ENCODE measurements around the gene TCHP.

Gene TCHP

GRCh38 chr12:109958374-109958773 lies 58.3 kb downstream of the TCHP start:
- no peak overlapping the region for H3K4me2 ChIP-seq (ENCODE audit: insufficient read depth, low read length, poor library complexity, severe bottlenecking)
- H4K91ac ChIP-seq (ENCODE audit: low read depth, low read length, poor library complexity), result no peak overlapping the region
- no peak overlapping the region for H2AK5ac ChIP-seq (ENCODE audit: low read depth, low read length)
- no peaks in the 10 kb centered on the region for H3K4me1 ChIP-seq (ENCODE audit: control insufficient read depth in 2 of 2, insufficient read depth in 1 of 2, low read depth in 1 of 2, low read length in 2 of 2)
- H2AFZ ChIP-seq (ENCODE audit: low read length), result no peak overlapping the region
- H2BK12ac ChIP-seq (ENCODE audit: low read length), result no peak overlapping the region
- DNase-seq (ENCODE audit: low spot score), result no peak
- no peak overlapping the region for H2BK5ac ChIP-seq (ENCODE audit: low read length)
- H2BK120ac ChIP-seq (ENCODE audit: low read depth, low read length), result no peak overlapping the region
- peaks cover 0 to 2% of the 10 kb centered on the region in 2 donors for H3K9me3 ChIP-seq (replicated peaks in 1 of 2; ENCODE audit: control insufficient read depth in 2 of 2, insufficient read depth in 1 of 2, low read depth in 1 of 2, low read length in 2 of 2)
- no peaks in the 10 kb centered on the region for H3K79me1 ChIP-seq (ENCODE audit: low read depth, low read length)
- no CpG with 5 or more reads among the region's 7 CpGs for WGBS, 2 donors (ENCODE audit: extremely low coverage in 2 of 2, insufficient read length in 2 of 2, insufficient replicate concordance in 1 of 2)
- no peak overlapping the region for H3K27ac ChIP-seq (replicated peaks; ENCODE audit: low read length)
- no peak overlapping the region for H3K4ac ChIP-seq (ENCODE audit: low read length)
- H3K9ac ChIP-seq (ENCODE audit: low read depth, low read length, poor library complexity), result no peak overlapping the region
- H3K27me3 ChIP-seq (ENCODE audit: control insufficient read depth in 3 of 3, insufficient read depth in 3 of 3, low read depth in 1 of 3, low read length in 3 of 3), result no peaks in the 10 kb centered on the region
- H3K23ac ChIP-seq (ENCODE audit: low read depth, low read length, poor library complexity), result no peak overlapping the region
- no peak overlapping the region for H4K8ac ChIP-seq (ENCODE audit: low read depth, low read length)
- H2BK15ac ChIP-seq (ENCODE audit: low read length), result no peak overlapping the region
- H3K14ac ChIP-seq (ENCODE audit: low read length), result no peak overlapping the region
- H3K36me3 ChIP-seq (replicated peaks in 1 of 2; ENCODE audit: control insufficient read depth in 2 of 2, insufficient read depth in 2 of 2, low read length in 2 of 2), result peaks cover 9 to 72% of the 10 kb centered on the region in 2 donors
- H3K4me3 ChIP-seq (ENCODE audit: low read length in 2 of 2), result no peak overlapping the region
- no peak overlapping the region for H3K18ac ChIP-seq (ENCODE audit: low read length)

GRCh38 chr12:109959411-109960093 lies 59.5 kb downstream of the TCHP start:
- Histone ChIP-seq H3K4ac (ENCODE audit: low read length) (no peak overlapping the region), H2BK12ac (ENCODE audit: low read length) (no peak overlapping the region), H3K9me3 (replicated peaks in 1 of 2; ENCODE audit: control insufficient read depth in 2 of 2, insufficient read depth in 1 of 2, low read depth in 1 of 2, low read length in 2 of 2) (peaks cover 0 to 2% of the 10 kb centered on the region in 2 donors), H4K91ac (ENCODE audit: low read depth, low read length, poor library complexity) (no peak overlapping the region), H3K4me3 (ENCODE audit: low read length in 2 of 2) (no peak overlapping the region), H4K8ac (ENCODE audit: low read depth, low read length) (no peak overlapping the region), H3K27me3 (ENCODE audit: control insufficient read depth in 3 of 3, insufficient read depth in 3 of 3, low read depth in 1 of 3, low read length in 3 of 3) (no peaks in the 10 kb centered on the region), H3K23ac (ENCODE audit: low read depth, low read length, poor library complexity) (no peak overlapping the region), H3K18ac (ENCODE audit: low read length) (no peak overlapping the region), H2BK5ac (ENCODE audit: low read length) (no peak overlapping the region), H3K36me3 (replicated peaks in 1 of 2; ENCODE audit: control insufficient read depth in 2 of 2, insufficient read depth in 2 of 2, low read length in 2 of 2) (peaks cover 12 to 79% of the 10 kb centered on the region in 2 donors), H3K4me2 (ENCODE audit: insufficient read depth, low read length, poor library complexity, severe bottlenecking) (no peak overlapping the region), H3K79me1 (ENCODE audit: low read depth, low read length) (no peaks in the 10 kb centered on the region), H3K9ac (ENCODE audit: low read depth, low read length, poor library complexity) (no peak overlapping the region), H3K4me1 (ENCODE audit: control insufficient read depth in 2 of 2, insufficient read depth in 1 of 2, low read depth in 1 of 2, low read length in 2 of 2) (no peaks in the 10 kb centered on the region), H2AFZ (ENCODE audit: low read length) (no peak overlapping the region), H2BK120ac (ENCODE audit: low read depth, low read length) (no peak overlapping the region), H2BK15ac (ENCODE audit: low read length) (no peak overlapping the region), H3K27ac (replicated peaks; ENCODE audit: low read length) (no peak overlapping the region), H3K14ac (ENCODE audit: low read length) (no peak overlapping the region), H2AK5ac (ENCODE audit: low read depth, low read length) (no peak overlapping the region)
- WGBS, 2 donors (ENCODE audit: extremely low coverage in 2 of 2, insufficient read length in 2 of 2, insufficient replicate concordance in 1 of 2), result no CpG with 5 or more reads among the region's 8 CpGs
- no peak for DNase-seq (ENCODE audit: low spot score)

GRCh38 chr12:109961201-109961600 lies 61.1 kb downstream of the TCHP start:
- no CpG with 5 or more reads among the region's 14 CpGs for WGBS, 2 donors (ENCODE audit: extremely low coverage in 2 of 2, insufficient read length in 2 of 2, insufficient replicate concordance in 1 of 2)
- no peak overlapping the region for H3K23ac ChIP-seq (ENCODE audit: low read depth, low read length, poor library complexity)
- no peak overlapping the region for H3K4me3 ChIP-seq (ENCODE audit: low read length in 2 of 2)
- no peak overlapping the region for H2BK15ac ChIP-seq (ENCODE audit: low read length)
- H4K91ac ChIP-seq (ENCODE audit: low read depth, low read length, poor library complexity), result no peak overlapping the region
- peaks cover 0 to 2% of the 10 kb centered on the region in 2 donors for H3K9me3 ChIP-seq (replicated peaks in 1 of 2; ENCODE audit: control insufficient read depth in 2 of 2, insufficient read depth in 1 of 2, low read depth in 1 of 2, low read length in 2 of 2)
- H3K27me3 ChIP-seq (ENCODE audit: control insufficient read depth in 3 of 3, insufficient read depth in 3 of 3, low read depth in 1 of 3, low read length in 3 of 3), result no peaks in the 10 kb centered on the region
- DNase-seq (ENCODE audit: low spot score), result no peak
- no peak overlapping the region for H2BK5ac ChIP-seq (ENCODE audit: low read length)
- no peak overlapping the region for H4K8ac ChIP-seq (ENCODE audit: low read depth, low read length)
- no peaks in the 10 kb centered on the region for H3K79me1 ChIP-seq (ENCODE audit: low read depth, low read length)
- no peak overlapping the region for H3K9ac ChIP-seq (ENCODE audit: low read depth, low read length, poor library complexity)
- H3K27ac ChIP-seq (replicated peaks; ENCODE audit: low read length), result no peak overlapping the region
- H2AFZ ChIP-seq (ENCODE audit: low read length), result no peak overlapping the region
- no peak overlapping the region for H2BK12ac ChIP-seq (ENCODE audit: low read length)
- H2BK120ac ChIP-seq (ENCODE audit: low read depth, low read length), result no peak overlapping the region
- no peak overlapping the region for H2AK5ac ChIP-seq (ENCODE audit: low read depth, low read length)
- no peak overlapping the region for H3K18ac ChIP-seq (ENCODE audit: low read length)
- no peaks in the 10 kb centered on the region for H3K4me1 ChIP-seq (ENCODE audit: control insufficient read depth in 2 of 2, insufficient read depth in 1 of 2, low read depth in 1 of 2, low read length in 2 of 2)
- no peak overlapping the region for H3K4ac ChIP-seq (ENCODE audit: low read length)
- no peak overlapping the region for H3K4me2 ChIP-seq (ENCODE audit: insufficient read depth, low read length, poor library complexity, severe bottlenecking)
- H3K36me3 ChIP-seq (replicated peaks in 1 of 2; ENCODE audit: control insufficient read depth in 2 of 2, insufficient read depth in 2 of 2, low read length in 2 of 2), result peaks cover 9 to 84% of the 10 kb centered on the region in 2 donors
- no peak overlapping the region for H3K14ac ChIP-seq (ENCODE audit: low read length)

GRCh38 chr12:109961612-109962011 lies 61.5 kb downstream of the TCHP start:
- peaks cover 0 to 2% of the 10 kb centered on the region in 2 donors for H3K9me3 ChIP-seq (replicated peaks in 1 of 2; ENCODE audit: control insufficient read depth in 2 of 2, insufficient read depth in 1 of 2, low read depth in 1 of 2, low read length in 2 of 2)
- H3K4ac ChIP-seq (ENCODE audit: low read length), result no peak overlapping the region
- no peak overlapping the region for H2BK5ac ChIP-seq (ENCODE audit: low read length)
- H2BK15ac ChIP-seq (ENCODE audit: low read length), result no peak overlapping the region
- H3K4me2 ChIP-seq (ENCODE audit: insufficient read depth, low read length, poor library complexity, severe bottlenecking), result no peak overlapping the region
- no peak overlapping the region for H3K27ac ChIP-seq (replicated peaks; ENCODE audit: low read length)
- H3K14ac ChIP-seq (ENCODE audit: low read length), result no peak overlapping the region
- H3K23ac ChIP-seq (ENCODE audit: low read depth, low read length, poor library complexity), result no peak overlapping the region
- no peak overlapping the region for H2AK5ac ChIP-seq (ENCODE audit: low read depth, low read length)
- no peak overlapping the region for H3K18ac ChIP-seq (ENCODE audit: low read length)
- H3K4me3 ChIP-seq (ENCODE audit: low read length in 2 of 2), result no peak overlapping the region
- WGBS, 2 donors (ENCODE audit: extremely low coverage in 2 of 2, insufficient read length in 2 of 2, insufficient replicate concordance in 1 of 2), result no CpG with 5 or more reads among the region's 6 CpGs
- H3K79me1 ChIP-seq (ENCODE audit: low read depth, low read length), result no peaks in the 10 kb centered on the region
- no peak overlapping the region for H4K8ac ChIP-seq (ENCODE audit: low read depth, low read length)
- H3K4me1 ChIP-seq (ENCODE audit: control insufficient read depth in 2 of 2, insufficient read depth in 1 of 2, low read depth in 1 of 2, low read length in 2 of 2), result no peaks in the 10 kb centered on the region
- no peak overlapping the region for H4K91ac ChIP-seq (ENCODE audit: low read depth, low read length, poor library complexity)
- DNase-seq (ENCODE audit: low spot score), result no peak
- peaks cover 9 to 83% of the 10 kb centered on the region in 2 donors for H3K36me3 ChIP-seq (replicated peaks in 1 of 2; ENCODE audit: control insufficient read depth in 2 of 2, insufficient read depth in 2 of 2, low read length in 2 of 2)
- H3K27me3 ChIP-seq (ENCODE audit: control insufficient read depth in 3 of 3, insufficient read depth in 3 of 3, low read depth in 1 of 3, low read length in 3 of 3), result no peaks in the 10 kb centered on the region
- no peak overlapping the region for H2AFZ ChIP-seq (ENCODE audit: low read length)
- H3K9ac ChIP-seq (ENCODE audit: low read depth, low read length, poor library complexity), result no peak overlapping the region
- H2BK120ac ChIP-seq (ENCODE audit: low read depth, low read length), result no peak overlapping the region
- H2BK12ac ChIP-seq (ENCODE audit: low read length), result no peak overlapping the region
